Pancreas (tissue), 10 donors: Measurements from ENCODE around the gene LRRC55. TPM values are rescaled to one million over a fixed set of nuclear protein-coding genes. Genes with fewer than 3 reads are reported as not detected.

Experiments used
- ATAC-seq, 4 donors: fragments of 200-7000 bp; cut with Tn5 transposase; one replicate each; pipeline versions ENCODE4 v1.8.0 to v1.9.1; 2020; ENCODE audit warnings: mild to moderate bottlenecking in 4 of 4, moderate library complexity in 4 of 4
- DNase-seq, 6 donors: peaks; one replicate each; pipeline ENCODE4 v3.0.0-alpha.2; 2020
- FAIRE-seq: peaks from 2 replicates; lab custom pipeline; 2012; peaks lifted over from hg19 to GRCh38; lab: Jason Lieb, UNC
- H3K27ac ChIP-seq, 4 donors: fragments of 200-600 bp; sonication (generic); 1 replicate in 3 of 4; 2 replicates in 1 of 4; pipeline versions ENCODE4 v1.5.0 to v1.8.0; 2020
- H3K27me3 ChIP-seq, 4 donors: fragments of 200-600 bp; one replicate each; pipeline ENCODE4 v1.8.0; 2021
- H3K36me3 ChIP-seq, 3 donors: fragments of 200-600 bp; sonication (generic) in 1 of 3; one replicate each; pipeline versions ENCODE4 v1.5.0 to v1.8.0; 2020 to 2021
- H3K4me1 ChIP-seq, 3 donors: fragments of 200-600 bp; one replicate each; pipeline ENCODE4 v1.8.0; 2021
- H3K4me3 ChIP-seq, 4 donors: fragments of 200-600 bp; sonication (generic) in 2 of 4; one replicate each; pipeline versions ENCODE4 v1.5.0 to v1.8.0; 2020 to 2021
- H3K9me3 ChIP-seq, 4 donors: fragments of 200-600 bp; one replicate each; pipeline ENCODE4 v1.8.0; 2021
- WGBS, 2 donors: extraction: QIAGEN DNeasy Blood & Tissue Kit; methylation state at CpG; one replicate each; pipeline ENCODE4 v1.1.7; 2013; 5-methylcytosine and 5-hydroxymethylcytosine counted together
- intact Hi-C, 3 donors: fragments of 100-400 bp; cut with DNase I; formaldehyde crosslinking; loops; one replicate each; pipeline versions ENCODE4 v1.11.1 to v1.14.2; 2022
- polyA plus RNA-seq, 2 donors: library from polyadenylated mRNA; stranded (reverse); fragments of 200-250 nt; gene quantifications; one replicate each; pipeline ENCODE4 v1.2.3, GENCODE V29; 2013
- total RNA-seq, 6 donors: library from RNA; stranded (reverse); fragmentation: NEBNext Ultra II Directional in 4 of 6; extraction: Animal tissue kit (Norgen Biotek cat#: 25700) in 4 of 6; gene quantifications; one replicate each; pipeline versions ENCODE4 v1.2.1 to v1.2.4, GENCODE V29; 2021 to 2023
- TF ChIP-seq, protein P1 (sequence below), 4 donors: fragments of 200-600 bp; sonication (generic) in 3 of 4; IDR thresholded peaks; one replicate each; pipeline versions ENCODE4 v1.5.0 to v1.8.0; 2021; ENCODE audit warnings: antibody characterized with exemption in 4 of 4
- donor health status: healthy with polysubstance abuse.
- donor health status: DM: no; HTN: no; CAD: no; lungs with moderate emphysema.
- donor health status: DM: no; HTN: no; CAD: no.
- donor health status: control.
- donor health status: control.
- donor health status: Bipolar disorder and iron deficiency.
- donor health status: DM: yes; HTN: yes; CAD: no.
- donor health status: DM: no; HTN: no; CAD: no.
- donor health status: DM: no; HTN: no; CAD: no.
- donor health status: DM: yes; HTN: yes; CAD: no.

The LRRC55 gene
- total and polyA plus RNA-seq, 8 donors, result 0.03 to 1.2 (median 0.08) TPM

DNA sequence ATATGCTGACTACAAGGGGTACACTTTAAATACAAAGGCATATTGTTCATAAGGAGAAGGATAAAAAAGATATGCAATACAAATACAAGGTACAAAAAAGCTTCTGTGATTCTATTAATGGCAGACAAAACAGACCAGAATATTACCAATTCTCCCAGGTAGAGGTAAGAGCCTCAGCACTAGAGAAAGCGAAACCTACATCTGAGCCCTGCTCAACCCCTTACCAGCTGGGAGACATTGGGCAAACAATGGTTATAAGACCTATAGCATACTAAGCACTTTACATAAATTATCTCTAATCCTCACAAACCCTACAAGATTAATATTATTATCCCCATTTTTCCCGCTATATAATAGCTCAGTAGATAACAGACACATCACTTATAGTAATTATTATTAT lies 41.2 kb upstream of the LRRC55 start:
- no peak for DNase-seq
- Histone ChIP-seq H3K9me3 (no peaks in the 10 kb centered on the region), H3K27ac (no peak overlapping the region), H3K36me3 (no peaks in the 10 kb centered on the region), H3K4me1 (no peaks in the 10 kb centered on the region), H3K4me3 (no peak overlapping the region), H3K27me3 (no peaks in the 10 kb centered on the region)
- ATAC-seq, result no peak
- WGBS, 2 donors, result 60 to 64% methylated on average over 2 of the region's 2 CpGs
- intact Hi-C loops, result no loop called here
- FAIRE-seq, result no peak
- TF ChIP-seq, protein P1, sequence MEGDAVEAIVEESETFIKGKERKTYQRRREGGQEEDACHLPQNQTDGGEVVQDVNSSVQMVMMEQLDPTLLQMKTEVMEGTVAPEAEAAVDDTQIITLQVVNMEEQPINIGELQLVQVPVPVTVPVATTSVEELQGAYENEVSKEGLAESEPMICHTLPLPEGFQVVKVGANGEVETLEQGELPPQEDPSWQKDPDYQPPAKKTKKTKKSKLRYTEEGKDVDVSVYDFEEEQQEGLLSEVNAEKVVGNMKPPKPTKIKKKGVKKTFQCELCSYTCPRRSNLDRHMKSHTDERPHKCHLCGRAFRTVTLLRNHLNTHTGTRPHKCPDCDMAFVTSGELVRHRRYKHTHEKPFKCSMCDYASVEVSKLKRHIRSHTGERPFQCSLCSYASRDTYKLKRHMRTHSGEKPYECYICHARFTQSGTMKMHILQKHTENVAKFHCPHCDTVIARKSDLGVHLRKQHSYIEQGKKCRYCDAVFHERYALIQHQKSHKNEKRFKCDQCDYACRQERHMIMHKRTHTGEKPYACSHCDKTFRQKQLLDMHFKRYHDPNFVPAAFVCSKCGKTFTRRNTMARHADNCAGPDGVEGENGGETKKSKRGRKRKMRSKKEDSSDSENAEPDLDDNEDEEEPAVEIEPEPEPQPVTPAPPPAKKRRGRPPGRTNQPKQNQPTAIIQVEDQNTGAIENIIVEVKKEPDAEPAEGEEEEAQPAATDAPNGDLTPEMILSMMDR (IDR thresholded peaks at IDR 0.05), result no peak

DNA sequence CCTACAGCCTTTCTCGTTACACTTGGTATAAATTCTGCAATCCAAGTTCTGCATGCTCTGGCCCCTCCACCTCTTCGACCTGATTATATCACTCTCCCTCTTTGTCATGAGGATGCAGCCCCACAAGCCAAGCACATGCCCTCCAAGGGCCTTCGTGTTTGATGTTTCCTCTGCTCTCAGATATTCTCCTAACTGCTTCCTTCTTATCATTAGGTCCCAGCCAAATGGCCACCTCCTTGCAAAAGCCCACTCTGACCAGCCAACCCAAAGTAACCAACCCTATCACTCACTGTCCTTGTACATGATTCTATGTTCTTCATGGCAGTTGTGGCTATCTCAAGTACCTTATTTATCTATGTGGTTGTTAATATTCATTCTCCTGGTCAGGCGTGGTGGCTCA lies 38.3 kb upstream of the LRRC55 start:
- 72 to 82% methylated on average over 4 of the region's 4 CpGs for WGBS, 2 donors
- TF ChIP-seq, protein P1 (IDR thresholded peaks at IDR 0.05), result no peak
- intact Hi-C loops, result no loop called here
- H3K4me3 ChIP-seq, result no peak overlapping the region
- H3K36me3 ChIP-seq, result no peaks in the 10 kb centered on the region
- no peaks in the 10 kb centered on the region for H3K4me1 ChIP-seq
- ATAC-seq (no peak), FAIRE-seq (no peak), DNase-seq (no peak)
- H3K27me3 ChIP-seq, result no peaks in the 10 kb centered on the region
- no peak overlapping the region for H3K27ac ChIP-seq
- no peaks in the 10 kb centered on the region for H3K9me3 ChIP-seq

DNA sequence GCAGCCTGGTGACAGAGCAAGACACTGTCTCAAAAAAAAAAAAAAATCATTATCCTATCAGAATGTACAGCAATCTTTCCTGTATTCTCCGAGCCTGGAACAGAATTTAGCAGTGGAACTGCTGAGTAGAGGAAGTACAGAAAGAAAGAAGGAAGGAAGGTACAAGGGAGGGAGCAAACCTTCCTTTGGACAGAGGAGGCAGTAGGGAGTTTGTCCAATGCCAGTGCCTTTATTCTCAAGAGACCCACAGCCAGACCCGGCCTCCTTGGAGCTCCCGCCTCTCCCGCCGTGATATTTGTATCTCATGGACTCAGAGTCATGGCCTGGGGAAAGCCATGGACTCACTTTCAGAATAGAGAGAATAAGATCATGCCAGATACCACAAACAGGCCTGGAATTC lies 37.7 kb upstream of the LRRC55 start:
- intact Hi-C loops, result no loop called here
- 79 to 81% methylated on average over 5 of the region's 5 CpGs for WGBS, 2 donors
- Histone ChIP-seq H3K36me3 (no peaks in the 10 kb centered on the region), H3K4me1 (no peaks in the 10 kb centered on the region), H3K9me3 (no peaks in the 10 kb centered on the region), H3K27ac (no peak overlapping the region), H3K4me3 (no peak overlapping the region), H3K27me3 (no peaks in the 10 kb centered on the region)
- DNase-seq, result no peak
- ATAC-seq, result no peak
- FAIRE-seq, result no peak
- TF ChIP-seq, protein P1 (IDR thresholded peaks at IDR 0.05), result no peak

DNA sequence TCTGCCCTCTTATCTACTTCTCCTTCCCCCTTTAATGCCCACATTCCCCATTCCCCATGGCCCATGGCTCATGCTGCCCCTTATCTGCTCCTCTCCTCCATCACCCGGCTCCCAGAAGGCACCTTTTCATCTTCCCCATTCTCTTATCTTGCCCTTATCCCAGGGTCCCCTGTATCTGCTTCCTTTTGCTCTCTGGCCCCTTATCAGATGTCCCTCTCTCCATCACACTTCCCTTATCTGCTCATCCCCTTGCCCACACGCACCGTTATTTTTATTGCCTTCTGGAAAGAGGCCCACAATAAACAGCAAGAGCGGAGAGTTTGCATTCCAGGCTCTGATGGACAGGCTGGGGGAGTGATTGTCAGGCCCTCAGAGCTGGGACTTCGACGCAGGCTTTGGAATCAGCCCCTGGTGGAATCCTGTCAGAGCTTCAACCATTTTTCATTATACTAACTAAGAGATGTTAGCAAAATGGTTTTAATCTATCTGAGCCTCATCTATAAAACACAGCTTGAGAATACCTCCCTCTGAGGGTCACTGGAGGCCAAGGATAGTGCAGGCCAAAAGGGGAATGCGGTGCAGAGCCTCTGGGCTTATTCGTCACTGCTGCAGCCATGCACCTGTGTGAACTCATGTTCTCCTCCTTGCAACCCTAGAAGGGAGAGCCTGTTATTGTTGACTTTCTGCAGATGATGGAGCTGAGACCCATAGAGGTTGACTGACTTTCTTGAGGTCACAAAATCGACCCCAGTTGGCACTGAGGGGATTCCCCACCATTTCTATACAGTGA lies 37.0 kb upstream of the LRRC55 start:
- FAIRE-seq (no peak), DNase-seq (no peak), ATAC-seq (no peak)
- H3K27me3 ChIP-seq, result no peaks in the 10 kb centered on the region
- no peaks in the 10 kb centered on the region for H3K4me1 ChIP-seq
- intact Hi-C loops, result no loop called here
- no peaks in the 10 kb centered on the region for H3K36me3 ChIP-seq
- WGBS, 2 donors, result 47 to 55% methylated on average over 9 of the region's 9 CpGs
- no peak overlapping the region for H3K27ac ChIP-seq
- H3K4me3 ChIP-seq, result no peak overlapping the region
- TF ChIP-seq, protein P1 (IDR thresholded peaks at IDR 0.05), result no peak
- H3K9me3 ChIP-seq, result no peaks in the 10 kb centered on the region

DNA sequence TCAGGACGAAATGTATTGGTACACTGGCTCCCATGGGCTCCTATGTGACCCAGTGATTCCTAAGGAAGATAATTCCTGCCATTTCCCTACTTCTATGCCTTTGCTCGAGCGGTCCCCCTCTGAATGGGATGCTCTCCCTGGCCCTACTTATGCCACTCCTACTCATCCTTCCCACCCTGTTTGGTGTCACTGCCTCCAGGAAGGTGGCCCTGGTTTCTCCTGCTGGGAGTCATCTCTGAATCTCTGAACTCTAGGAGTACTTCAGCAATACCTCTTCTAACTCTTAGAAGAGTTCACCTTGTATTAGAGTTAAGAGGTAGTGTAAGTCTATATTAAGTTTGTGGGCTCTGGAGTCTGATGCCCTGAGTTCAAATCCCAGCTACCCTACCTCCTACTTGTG lies 35.5 kb upstream of the LRRC55 start:
- H3K9me3 ChIP-seq, result no peaks in the 10 kb centered on the region
- H3K4me1 ChIP-seq, result no peaks in the 10 kb centered on the region
- H3K4me3 ChIP-seq, result no peak overlapping the region
- DNase-seq (no peak), FAIRE-seq (no peak), ATAC-seq (no peak)
- no peak overlapping the region for H3K27ac ChIP-seq
- WGBS, 2 donors, result 56 to 72% methylated on average over 3 of the region's 3 CpGs
- intact Hi-C loops, result no loop called here
- H3K36me3 ChIP-seq, result no peaks in the 10 kb centered on the region
- no peaks in the 10 kb centered on the region for H3K27me3 ChIP-seq
- TF ChIP-seq, protein P1 (IDR thresholded peaks at IDR 0.05), result no peak
